Prostate gland (tissue), 2 donors: ENCODE data around the gene PDE10A.

ENCODE experiments used
- POLR2A ChIP-seq: fragments of 450-650 bp; IDR thresholded peaks from one replicate; pipeline ENCODE4 v1.6.1; 2016; ENCODE audit warnings: antibody characterized with exemption, mild to moderate bottlenecking
- TF ChIP-seq, protein P1 (sequence below), 4 experiments: fragments of 200-600 bp in 2 of 4; fragments of 450-650 bp in 2 of 4; sonication (generic) in 2 of 4; IDR thresholded peaks; 1 replicate in 3 of 4; 2 replicates in 1 of 4; pipeline ENCODE4 v1.5.1; 2016 to 2019; ENCODE audit warnings: antibody characterized with exemption in 4 of 4, mild to moderate bottlenecking in 2 of 4, moderate library complexity in 2 of 4

DNA sequence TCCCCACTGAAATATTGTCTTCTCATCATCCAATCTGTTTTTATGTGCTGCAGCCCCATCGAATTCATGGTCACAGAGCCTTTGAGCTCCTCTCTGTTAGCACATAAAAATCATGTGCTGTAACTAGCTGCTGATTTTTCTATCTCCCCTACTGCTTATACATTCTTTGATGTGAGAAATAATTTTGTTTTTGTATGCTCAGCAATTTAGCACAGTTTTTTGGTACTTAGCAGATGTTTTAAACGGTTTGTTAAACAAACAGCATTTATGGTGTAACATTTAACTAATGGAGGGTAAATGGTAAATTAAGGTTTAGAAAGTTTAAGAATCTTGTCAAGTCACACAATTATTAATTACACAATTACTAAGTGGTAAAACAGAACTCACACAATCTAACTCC lies 221.9 kb downstream of the PDE10A start:
- TF ChIP-seq POLR2A: no peak
- TF ChIP-seq, protein P1, sequence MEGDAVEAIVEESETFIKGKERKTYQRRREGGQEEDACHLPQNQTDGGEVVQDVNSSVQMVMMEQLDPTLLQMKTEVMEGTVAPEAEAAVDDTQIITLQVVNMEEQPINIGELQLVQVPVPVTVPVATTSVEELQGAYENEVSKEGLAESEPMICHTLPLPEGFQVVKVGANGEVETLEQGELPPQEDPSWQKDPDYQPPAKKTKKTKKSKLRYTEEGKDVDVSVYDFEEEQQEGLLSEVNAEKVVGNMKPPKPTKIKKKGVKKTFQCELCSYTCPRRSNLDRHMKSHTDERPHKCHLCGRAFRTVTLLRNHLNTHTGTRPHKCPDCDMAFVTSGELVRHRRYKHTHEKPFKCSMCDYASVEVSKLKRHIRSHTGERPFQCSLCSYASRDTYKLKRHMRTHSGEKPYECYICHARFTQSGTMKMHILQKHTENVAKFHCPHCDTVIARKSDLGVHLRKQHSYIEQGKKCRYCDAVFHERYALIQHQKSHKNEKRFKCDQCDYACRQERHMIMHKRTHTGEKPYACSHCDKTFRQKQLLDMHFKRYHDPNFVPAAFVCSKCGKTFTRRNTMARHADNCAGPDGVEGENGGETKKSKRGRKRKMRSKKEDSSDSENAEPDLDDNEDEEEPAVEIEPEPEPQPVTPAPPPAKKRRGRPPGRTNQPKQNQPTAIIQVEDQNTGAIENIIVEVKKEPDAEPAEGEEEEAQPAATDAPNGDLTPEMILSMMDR (IDR thresholded peaks at IDR 0.05): no peak
